ENCODE measurements around the gene LPP.

LPP gene

GRCh38 chr3:188431040-188431439 is 277.1 kb downstream of the LPP start:
- DNase-seq: no peak
- H3K27me3 ChIP-seq (replicated peaks; ENCODE audit: insufficient read depth, low read length): no peaks in the 10 kb centered on the region
- no peak overlapping the region for H3K9ac ChIP-seq (ENCODE audit: low read length)
- H2AFZ ChIP-seq (ENCODE audit: low read length): no peak overlapping the region
- H3K4me2 ChIP-seq (ENCODE audit: low read depth, low read length): no peak overlapping the region
- H3K9me2 ChIP-seq (replicated peaks; ENCODE audit: insufficient read depth, low read length): no peaks in the 10 kb centered on the region
- no peak overlapping the region for H3K4me3 ChIP-seq (ENCODE audit: low read length)
- H3K9me3 ChIP-seq (replicated peaks; ENCODE audit: insufficient read depth, low read length): no peaks in the 10 kb centered on the region
- no peaks in the 10 kb centered on the region for H3K4me1 ChIP-seq (ENCODE audit: low read length)
- H3F3A ChIP-seq (ENCODE audit: insufficient read depth, low read length): no peaks in the 10 kb centered on the region
- H4K20me1 ChIP-seq (ENCODE audit: insufficient read depth, low read length): no peaks in the 10 kb centered on the region
- H3K79me2 ChIP-seq (ENCODE audit: low read length): no peaks in the 10 kb centered on the region
- no peak for TF ChIP-seq CTCF (IDR thresholded peaks at IDR 0.05; ENCODE audit: low read length)
- TF ChIP-seq EZH2 (optimal IDR thresholded peaks at IDR 0.05; ENCODE audit: low read depth, low read length): no peak
- TF ChIP-seq EZH2phosphoT487 (IDR thresholded peaks at IDR 0.05; ENCODE audit: low read length): no peak
- no peaks in the 10 kb centered on the region for H3K36me3 ChIP-seq (replicated peaks; ENCODE audit: insufficient read depth, low read length)
- no peak overlapping the region for H3K27ac ChIP-seq (ENCODE audit: low read length)

- Histone ChIP-seq H3K9ac (ENCODE audit: low read length) (no peak overlapping the region), H3K4me1 (ENCODE audit: low read length) (no peaks in the 10 kb centered on the region), H4K20me1 (ENCODE audit: insufficient read depth, low read length) (no peaks in the 10 kb centered on the region), H3K4me2 (ENCODE audit: low read depth, low read length) (no peak overlapping the region), H3K79me2 (ENCODE audit: low read length) (no peaks in the 10 kb centered on the region), H3K27ac (ENCODE audit: low read length) (no peak overlapping the region), H3F3A (ENCODE audit: insufficient read depth, low read length) (no peaks in the 10 kb centered on the region), H3K36me3 (replicated peaks; ENCODE audit: insufficient read depth, low read length) (no peaks in the 10 kb centered on the region), H3K9me2 (replicated peaks; ENCODE audit: insufficient read depth, low read length) (no peaks in the 10 kb centered on the region), H3K4me3 (ENCODE audit: low read length) (no peak overlapping the region), H2AFZ (ENCODE audit: low read length) (no peak overlapping the region), H3K27me3 (replicated peaks; ENCODE audit: insufficient read depth, low read length) (no peaks in the 10 kb centered on the region), H3K9me3 (replicated peaks; ENCODE audit: insufficient read depth, low read length) (no peaks in the 10 kb centered on the region)
- no peak for TF ChIP-seq EZH2 (optimal IDR thresholded peaks at IDR 0.05; ENCODE audit: low read depth, low read length)
- no peak for TF ChIP-seq CTCF (IDR thresholded peaks at IDR 0.05; ENCODE audit: low read length)
- TF ChIP-seq EZH2phosphoT487 (IDR thresholded peaks at IDR 0.05; ENCODE audit: low read length): no peak
- no peak for DNase-seq
Observed at GRCh38 chr3:188431553-188431952, 277.6 kb downstream of the LPP start.

DNA sequence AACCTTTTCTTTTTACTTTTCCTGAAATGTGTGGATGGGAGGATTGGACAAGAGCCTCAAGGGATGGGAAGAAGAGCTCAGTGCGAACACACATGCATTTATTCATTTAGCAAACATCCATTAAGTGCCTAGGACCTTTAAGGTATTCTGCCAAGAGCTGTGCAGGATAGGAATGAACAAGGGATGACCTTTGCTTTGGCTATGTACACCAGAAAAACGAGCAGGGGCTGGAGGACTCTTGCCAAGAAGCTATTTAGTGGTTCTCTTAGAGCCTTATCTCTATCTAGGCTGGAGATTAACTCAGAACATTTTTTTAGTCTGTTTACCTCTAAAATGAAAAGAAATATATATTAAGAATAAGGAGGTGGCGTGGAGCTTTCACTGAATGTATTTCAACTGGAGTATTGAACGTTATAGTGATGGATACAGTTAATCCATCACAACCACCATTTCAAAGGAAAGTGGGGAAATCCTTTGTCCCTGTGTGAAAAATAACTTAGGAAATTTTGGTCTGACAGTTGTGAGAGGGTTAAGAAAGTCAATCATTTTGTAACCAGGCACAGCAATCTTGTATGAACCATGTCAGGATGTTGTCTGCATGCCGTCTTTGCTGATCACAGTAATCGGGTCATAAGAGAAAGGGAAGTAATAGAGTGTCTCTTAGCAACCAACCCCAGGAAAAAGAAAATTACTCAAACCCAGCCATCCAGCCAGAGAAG is 279.0 kb downstream of the LPP start:
- H3K27me3 ChIP-seq (replicated peaks; ENCODE audit: insufficient read depth, low read length): no peaks in the 10 kb centered on the region
- H4K20me1 ChIP-seq (ENCODE audit: insufficient read depth, low read length): no peaks in the 10 kb centered on the region
- no peak overlapping the region for H3K4me2 ChIP-seq (ENCODE audit: low read depth, low read length)
- no peak overlapping the region for H3K4me3 ChIP-seq (ENCODE audit: low read length)
- no peaks in the 10 kb centered on the region for H3K9me3 ChIP-seq (replicated peaks; ENCODE audit: insufficient read depth, low read length)
- no peak overlapping the region for H2AFZ ChIP-seq (ENCODE audit: low read length)
- H3K9ac ChIP-seq (ENCODE audit: low read length): no peak overlapping the region
- no peaks in the 10 kb centered on the region for H3K4me1 ChIP-seq (ENCODE audit: low read length)
- no peak for DNase-seq
- H3K27ac ChIP-seq (ENCODE audit: low read length): no peak overlapping the region
- H3F3A ChIP-seq (ENCODE audit: insufficient read depth, low read length): no peaks in the 10 kb centered on the region
- no peaks in the 10 kb centered on the region for H3K79me2 ChIP-seq (ENCODE audit: low read length)
- TF ChIP-seq EZH2phosphoT487 (IDR thresholded peaks at IDR 0.05; ENCODE audit: low read length) (no peak), EZH2 (optimal IDR thresholded peaks at IDR 0.05; ENCODE audit: low read depth, low read length) (no peak), CTCF (IDR thresholded peaks at IDR 0.05; ENCODE audit: low read length) (no peak)
- H3K36me3 ChIP-seq (replicated peaks; ENCODE audit: insufficient read depth, low read length): no peaks in the 10 kb centered on the region
- H3K9me2 ChIP-seq (replicated peaks; ENCODE audit: insufficient read depth, low read length): no peaks in the 10 kb centered on the region

Data from MM.1S (cell line).